Measurements from ENCODE around the gene CMIP.

Gene CMIP

GRCh38 chr16:81564421-81564911 is 119.9 kb downstream of the CMIP start:
- Mint-ChIP-seq H3K4me3 (no peak overlapping the region), H3K4me1 (ENCODE audit: low read depth) (peaks cover 23% of the 10 kb centered on the region), H3K36me3 (peaks cover 3% of the 10 kb centered on the region), H3K27me3 (no peaks in the 10 kb centered on the region), H3K27ac (no peak overlapping the region), H3K9me3 (ENCODE audit: low read depth) (no peaks in the 10 kb centered on the region)

DNA sequence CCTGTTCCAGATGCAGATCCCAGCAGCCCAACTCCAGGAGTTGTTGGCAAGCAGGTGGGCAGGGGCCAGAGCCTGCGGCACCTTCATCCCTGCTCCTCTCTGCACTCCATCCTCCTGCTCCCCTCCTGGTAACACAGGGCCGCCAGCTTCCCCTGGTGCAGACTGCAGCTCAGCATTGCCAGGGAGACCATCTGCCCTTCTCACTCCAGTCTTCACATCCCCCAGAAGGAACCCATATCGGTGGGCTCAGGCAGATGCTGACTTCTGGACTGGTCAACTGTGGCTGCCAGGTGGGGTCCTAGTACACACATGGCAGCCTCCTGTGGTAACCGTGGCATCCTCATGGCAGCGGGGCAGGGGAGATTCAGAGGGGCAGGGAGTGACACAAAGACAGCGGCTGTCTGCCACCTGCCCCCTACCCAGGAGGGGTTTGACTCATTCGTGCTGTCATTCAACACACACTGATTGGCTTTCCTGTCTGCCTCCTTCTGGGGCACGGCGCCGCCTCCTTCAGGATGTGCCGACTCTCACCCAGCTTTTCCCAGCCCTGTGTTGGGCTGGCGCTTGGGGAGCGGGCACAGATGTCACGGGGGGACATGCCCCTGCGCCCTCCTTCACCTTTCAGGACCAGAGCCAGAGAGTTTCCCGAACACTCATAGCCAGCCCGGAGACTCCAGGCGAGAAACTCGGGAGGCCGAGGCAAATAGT is 120.9 kb downstream of the CMIP start:
- H3K36me3 Mint-ChIP-seq = peaks cover 3% of the 10 kb centered on the region
- peaks cover 23% of the 10 kb centered on the region for H3K4me1 Mint-ChIP-seq (ENCODE audit: low read depth)
- no peaks in the 10 kb centered on the region for H3K27me3 Mint-ChIP-seq
- H3K9me3 Mint-ChIP-seq (ENCODE audit: low read depth) = no peaks in the 10 kb centered on the region
- H3K4me3 Mint-ChIP-seq = no peak overlapping the region
- no peak overlapping the region for H3K27ac Mint-ChIP-seq

DNA sequence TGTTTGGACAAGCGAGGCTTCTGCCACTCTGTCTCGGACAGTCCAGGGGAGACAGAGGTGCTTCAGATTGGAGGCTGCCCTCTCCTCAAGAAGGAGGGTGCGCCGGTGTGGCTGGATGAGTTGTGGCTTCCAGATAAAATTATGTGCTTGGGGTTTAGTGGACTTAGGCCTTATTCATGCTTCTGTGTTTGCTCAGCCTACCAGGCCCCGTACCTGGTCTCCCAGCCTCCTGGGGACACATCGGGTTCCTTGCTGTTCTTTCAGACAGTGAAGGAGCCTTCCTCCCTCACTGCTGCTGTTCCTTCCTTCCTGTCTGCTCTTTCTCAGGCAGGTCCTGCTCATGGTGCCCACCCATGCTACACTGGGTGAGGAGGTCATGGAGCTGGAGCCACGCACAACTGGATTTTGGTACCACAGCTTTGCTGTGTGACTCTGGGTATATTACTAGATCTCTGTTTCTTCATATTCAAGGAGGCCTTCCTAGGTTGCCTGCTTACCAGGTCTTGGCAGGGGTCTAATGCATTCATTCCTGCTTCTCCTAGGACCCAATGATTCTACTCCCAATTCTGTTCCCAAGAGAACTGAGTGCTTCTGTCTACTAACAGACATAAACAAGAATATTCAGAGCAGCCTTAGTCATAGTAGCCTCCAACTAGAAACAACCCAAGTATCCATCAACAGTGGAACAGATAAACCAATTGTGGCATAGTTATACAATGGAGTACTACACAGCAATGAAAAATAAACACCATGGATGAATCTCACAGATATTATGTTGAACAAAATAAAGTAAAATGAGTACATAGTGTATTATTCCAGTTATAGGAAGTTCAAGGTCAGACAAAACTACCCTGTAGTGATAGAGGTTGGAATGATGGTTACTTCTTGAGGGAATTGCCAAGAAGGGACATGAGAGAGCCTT is 121.7 kb downstream of the CMIP start:
- Mint-ChIP-seq H3K9me3 (ENCODE audit: low read depth) (no peaks in the 10 kb centered on the region), H3K27ac (no peak overlapping the region), H3K4me3 (no peak overlapping the region), H3K4me1 (ENCODE audit: low read depth) (peaks cover 20% of the 10 kb centered on the region), H3K36me3 (peaks cover 3% of the 10 kb centered on the region), H3K27me3 (no peaks in the 10 kb centered on the region)

GRCh38 chr16:81567087-81567486 is 122.5 kb downstream of the CMIP start:
- H3K27ac Mint-ChIP-seq = no peak overlapping the region

DNA sequence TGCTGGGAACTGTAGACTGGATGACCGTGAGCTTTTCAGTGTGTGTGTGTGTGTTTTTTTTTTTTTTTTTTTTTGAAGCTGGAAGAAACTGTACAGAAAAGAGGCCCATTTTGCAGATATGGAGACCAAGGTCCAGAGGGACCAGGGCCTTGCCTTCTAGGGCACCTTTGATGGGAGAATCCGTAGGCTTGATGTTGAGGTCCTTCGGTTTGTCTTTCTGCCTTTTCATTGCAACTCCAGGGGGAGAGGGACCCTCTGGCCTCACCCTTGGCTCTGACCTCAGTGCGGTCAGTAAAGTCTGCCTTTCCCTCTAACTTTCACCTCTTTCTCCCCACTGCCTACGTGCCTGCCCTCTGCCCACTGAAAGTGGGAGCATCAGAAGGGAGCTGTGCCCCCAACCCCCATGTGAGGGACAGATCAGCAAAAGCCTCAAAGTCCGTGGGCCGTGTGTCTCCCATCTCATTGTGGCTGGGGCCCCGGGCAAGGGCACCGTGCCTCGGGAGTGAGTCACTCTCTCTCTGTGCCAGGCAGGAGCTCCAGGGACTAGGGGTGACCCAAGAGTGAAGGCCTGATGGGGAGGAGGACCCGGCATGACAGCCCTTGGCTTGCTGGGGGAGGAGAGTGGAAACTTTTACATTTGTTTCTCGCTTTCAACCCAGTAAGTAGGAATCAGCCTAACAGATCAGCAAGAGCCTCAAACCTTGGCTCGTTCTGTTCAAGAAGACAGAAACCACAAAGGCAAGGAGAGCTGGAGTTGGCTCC is 123.6 kb downstream of the CMIP start:
- no peaks in the 10 kb centered on the region for H3K27me3 Mint-ChIP-seq
- no peak overlapping the region for H3K4me3 Mint-ChIP-seq
- H3K9me3 Mint-ChIP-seq (ENCODE audit: low read depth) = no peaks in the 10 kb centered on the region
- H3K4me1 Mint-ChIP-seq (ENCODE audit: low read depth) = peaks cover 21% of the 10 kb centered on the region
- peak overlapping the region; percentile 66 for H3K27ac Mint-ChIP-seq
- peaks cover 3% of the 10 kb centered on the region for H3K36me3 Mint-ChIP-seq

More at GRCh38 chr16:81567087-81567486, 122.5 kb downstream of the CMIP start:
- peaks cover 3% of the 10 kb centered on the region for H3K36me3 Mint-ChIP-seq
- no peaks in the 10 kb centered on the region for H3K9me3 Mint-ChIP-seq (ENCODE audit: low read depth)
- no peaks in the 10 kb centered on the region for H3K27me3 Mint-ChIP-seq
- peaks cover 20% of the 10 kb centered on the region for H3K4me1 Mint-ChIP-seq (ENCODE audit: low read depth)
- no peak overlapping the region for H3K4me3 Mint-ChIP-seq

DNA sequence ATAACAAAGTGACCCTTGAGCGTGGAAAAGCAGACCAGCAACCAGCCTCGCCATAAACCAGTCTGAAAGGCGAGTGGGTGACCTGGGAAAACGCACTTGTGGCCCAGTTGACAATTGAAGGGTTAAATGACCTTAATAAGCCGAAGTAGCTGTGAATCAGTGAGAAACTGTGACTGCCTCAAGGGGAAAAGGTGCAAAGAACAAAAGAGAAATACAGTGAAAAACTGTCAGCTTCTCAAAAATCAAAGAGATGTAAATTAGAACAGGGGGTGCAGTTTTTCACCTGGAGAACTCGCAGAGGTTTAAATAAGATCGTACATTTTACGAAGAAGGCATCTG is 124.1 kb downstream of the CMIP start:
- Mint-ChIP-seq H3K27me3 (no peaks in the 10 kb centered on the region), H3K4me1 (ENCODE audit: low read depth) (peaks cover 20% of the 10 kb centered on the region), H3K27ac (peak overlapping the region; percentile 66), H3K36me3 (peaks cover 3% of the 10 kb centered on the region), H3K4me3 (no peak overlapping the region), H3K9me3 (ENCODE audit: low read depth) (no peaks in the 10 kb centered on the region)

DNA sequence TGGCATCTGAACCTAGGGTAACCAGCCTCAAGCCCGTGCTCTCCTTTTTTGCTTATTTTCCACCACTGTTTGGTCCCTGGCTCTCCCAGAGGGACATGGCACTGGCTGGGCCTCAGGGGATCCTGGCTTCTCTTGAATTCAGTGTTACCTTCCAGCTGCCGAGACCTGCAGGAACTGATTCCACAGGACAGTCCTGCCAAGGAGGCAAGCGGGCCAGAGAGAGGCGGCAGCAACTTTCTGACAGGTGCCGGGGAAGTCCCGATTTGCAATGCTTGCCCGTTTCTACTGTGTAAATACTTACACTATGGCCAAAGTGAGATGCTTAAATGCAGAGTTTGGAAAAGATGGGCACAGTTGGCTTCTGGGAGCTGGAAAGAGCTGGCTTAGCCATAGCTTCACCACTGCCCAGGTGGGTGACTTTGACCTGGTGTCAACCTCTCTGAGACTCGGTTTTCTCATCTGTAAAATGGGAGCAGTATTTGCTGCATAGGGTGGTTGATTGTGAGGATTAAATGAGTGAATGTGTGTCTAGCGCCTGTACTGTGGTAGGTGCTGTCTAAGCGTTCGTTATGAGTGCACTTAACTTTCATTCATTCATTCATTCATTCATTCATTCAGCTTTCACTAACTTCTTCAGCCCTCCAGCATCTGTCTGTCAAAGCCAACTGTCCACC is 124.9 kb downstream of the CMIP start:
- no peak overlapping the region for H3K4me3 Mint-ChIP-seq
- no peak overlapping the region for H3K27ac Mint-ChIP-seq
- no peaks in the 10 kb centered on the region for H3K27me3 Mint-ChIP-seq
- peaks cover 3% of the 10 kb centered on the region for H3K36me3 Mint-ChIP-seq
- H3K4me1 Mint-ChIP-seq (ENCODE audit: low read depth) = peaks cover 20% of the 10 kb centered on the region
- H3K9me3 Mint-ChIP-seq (ENCODE audit: low read depth) = no peaks in the 10 kb centered on the region

- Mint-ChIP-seq H3K9me3 (ENCODE audit: low read depth) (no peaks in the 10 kb centered on the region), H3K36me3 (peaks cover 3% of the 10 kb centered on the region), H3K4me3 (no peak overlapping the region), H3K27ac (no peak overlapping the region), H3K27me3 (no peaks in the 10 kb centered on the region), H3K4me1 (ENCODE audit: low read depth) (peaks cover 21% of the 10 kb centered on the region)
Measured at GRCh38 chr16:81570151-81570846, 125.7 kb downstream of the CMIP start.

- Mint-ChIP-seq H3K27ac (no peak overlapping the region), H3K4me1 (ENCODE audit: low read depth) (peaks cover 21% of the 10 kb centered on the region), H3K27me3 (no peaks in the 10 kb centered on the region), H3K9me3 (ENCODE audit: low read depth) (no peaks in the 10 kb centered on the region), H3K4me3 (no peak overlapping the region), H3K36me3 (peaks cover 3% of the 10 kb centered on the region)
Measured at GRCh38 chr16:81571175-81571574, 126.6 kb downstream of the CMIP start.

DNA sequence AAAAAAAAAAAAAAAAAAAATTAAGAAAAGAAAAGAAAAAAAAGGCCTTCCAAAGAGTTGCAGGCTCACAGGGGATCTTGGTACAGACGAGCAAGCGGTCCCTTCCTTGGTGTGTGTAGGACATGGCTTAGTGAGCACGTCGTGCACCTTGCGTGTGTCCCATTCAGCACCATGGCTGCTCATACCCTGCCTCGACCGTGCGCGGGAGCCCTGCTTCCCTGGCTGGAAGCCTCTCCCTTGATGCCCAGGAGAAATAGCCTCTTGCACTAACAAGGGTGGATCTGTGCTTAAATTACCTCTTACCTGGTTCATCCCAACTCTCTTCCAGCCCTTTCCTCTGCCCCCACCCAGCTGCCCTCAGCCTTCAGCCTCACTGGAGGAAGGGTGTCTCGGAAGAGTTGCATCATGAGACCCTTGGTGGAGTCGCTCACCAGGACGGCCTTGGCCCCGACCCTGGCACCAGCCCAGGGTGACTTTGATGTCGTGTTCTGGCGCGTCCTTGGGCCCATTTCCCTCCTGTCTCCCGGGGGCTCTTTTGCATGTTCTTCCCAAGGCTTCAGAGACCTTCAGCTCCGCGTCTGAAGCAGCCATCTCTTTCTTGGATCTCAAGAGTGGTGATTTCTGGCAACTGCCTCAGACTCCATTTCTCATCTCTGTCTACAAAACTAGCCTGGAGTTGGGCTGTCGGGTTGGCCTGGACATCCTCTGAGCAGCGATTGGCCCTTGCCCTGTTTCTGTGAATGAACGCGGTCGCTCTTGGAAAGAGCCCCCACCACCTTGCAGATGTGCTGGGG is 127.2 kb downstream of the CMIP start:
- Mint-ChIP-seq H3K4me3 (no peak overlapping the region), H3K36me3 (no peaks in the 10 kb centered on the region), H3K27ac (no peak overlapping the region), H3K9me3 (ENCODE audit: low read depth) (no peaks in the 10 kb centered on the region), H3K27me3 (no peaks in the 10 kb centered on the region), H3K4me1 (ENCODE audit: low read depth) (peaks cover 21% of the 10 kb centered on the region)

DNA sequence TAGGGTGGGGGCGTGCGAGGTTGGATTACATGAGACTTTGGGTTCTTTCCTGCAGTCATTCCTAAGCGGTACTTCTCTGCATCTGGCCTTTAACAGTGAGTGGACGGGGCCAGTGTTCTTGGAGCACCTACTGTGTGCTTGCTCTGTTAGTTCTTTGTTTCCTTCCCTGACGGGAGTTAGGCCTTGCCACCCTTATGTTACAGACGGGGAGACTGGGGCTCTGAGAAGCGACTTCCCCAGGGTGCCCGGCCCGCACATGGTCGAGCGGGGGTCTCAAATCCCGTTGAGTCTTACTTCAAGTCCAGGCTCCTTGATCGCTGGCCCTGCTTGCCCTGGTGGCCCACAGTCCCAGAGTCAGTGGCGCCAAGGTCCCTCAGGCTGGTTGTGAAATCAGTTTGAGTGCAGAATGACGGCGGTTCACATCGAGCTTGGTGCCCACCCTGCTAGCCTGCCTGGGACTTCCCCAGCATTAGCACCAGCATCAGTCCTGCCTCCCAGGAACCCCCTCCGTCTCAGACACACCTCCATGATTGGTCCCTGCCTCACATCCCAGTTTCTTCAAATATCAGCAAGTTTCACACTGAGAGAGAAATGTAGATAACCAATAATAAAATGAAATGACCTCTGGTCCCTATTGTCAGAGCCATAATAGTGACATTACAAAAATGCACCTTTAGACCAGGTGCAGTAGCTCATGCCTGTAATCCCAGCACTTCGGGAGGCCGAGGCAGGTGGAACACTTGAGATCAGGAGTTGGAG is 128.0 kb downstream of the CMIP start:
- H3K36me3 Mint-ChIP-seq = no peaks in the 10 kb centered on the region
- H3K9me3 Mint-ChIP-seq (ENCODE audit: low read depth) = no peaks in the 10 kb centered on the region
- no peaks in the 10 kb centered on the region for H3K27me3 Mint-ChIP-seq
- no peak overlapping the region for H3K27ac Mint-ChIP-seq
- H3K4me3 Mint-ChIP-seq = no peak overlapping the region
- peaks cover 21% of the 10 kb centered on the region for H3K4me1 Mint-ChIP-seq (ENCODE audit: low read depth)

- H3K27ac Mint-ChIP-seq = no peak overlapping the region
- no peaks in the 10 kb centered on the region for H3K36me3 Mint-ChIP-seq
- no peaks in the 10 kb centered on the region for H3K27me3 Mint-ChIP-seq
- no peaks in the 10 kb centered on the region for H3K9me3 Mint-ChIP-seq (ENCODE audit: low read depth)
- H3K4me3 Mint-ChIP-seq = no peak overlapping the region
- peaks cover 12% of the 10 kb centered on the region for H3K4me1 Mint-ChIP-seq (ENCODE audit: low read depth)
Measured at GRCh38 chr16:81573533-81574020, 129.0 kb downstream of the CMIP start.

DNA sequence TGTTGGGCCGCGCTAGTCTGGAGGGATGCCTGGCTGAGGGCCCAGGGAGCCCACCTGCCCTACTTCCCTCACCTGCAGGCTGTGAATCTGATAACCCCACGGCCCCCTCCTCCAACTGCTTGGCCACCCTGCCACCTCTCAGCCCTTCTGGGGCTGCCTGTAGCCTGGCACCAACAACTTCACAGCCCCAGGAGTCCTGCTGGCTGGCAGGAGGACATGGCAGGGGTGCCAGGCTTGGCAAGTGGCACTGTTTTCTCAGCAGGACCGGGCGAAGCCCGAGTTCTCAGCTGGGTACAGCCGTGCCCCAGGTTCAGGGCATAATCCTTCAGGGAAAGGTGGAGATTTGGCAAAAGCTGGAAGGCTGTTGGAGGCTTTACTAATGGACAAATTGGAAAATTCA is 129.6 kb downstream of the CMIP start:
- H3K27me3 Mint-ChIP-seq = no peaks in the 10 kb centered on the region
- H3K36me3 Mint-ChIP-seq = no peaks in the 10 kb centered on the region
- peaks cover 6% of the 10 kb centered on the region for H3K4me1 Mint-ChIP-seq (ENCODE audit: low read depth)
- H3K27ac Mint-ChIP-seq = no peak overlapping the region
- H3K9me3 Mint-ChIP-seq (ENCODE audit: low read depth) = no peaks in the 10 kb centered on the region
- H3K4me3 Mint-ChIP-seq = no peak overlapping the region
